Natural killer cell (primary cell): ENCODE data around the gene ACSBG1. TPM values are rescaled to one million over a fixed set of nuclear protein-coding genes. Genes with fewer than 3 reads are reported as not detected.

ENCODE experiments used
- ATAC-seq, 3 donors: fragments of 150-1000 bp in 2 of 3; fragments of 200-7000 bp in 1 of 3; cut with Tn5 transposase; 1 replicate in 1 of 3; 2 replicates in 2 of 3; pipeline ENCODE4 v1.10.0; 2021; ENCODE audit warnings: mild to moderate bottlenecking in 2 of 3, moderate library complexity in 2 of 3
- DNase-seq, 2 donors: peaks; one replicate each; pipeline versions ENCODE4 v3.0.0 to v3.0.0-alpha.2; 2013 to 2021; ENCODE audit warnings: mixed read lengths in 1 of 2
- H3K27ac ChIP-seq: one replicate; pipeline ENCODE4 v1.5.1; 2013; ENCODE audit warnings: mild to moderate bottlenecking, low read length
- H3K27me3 ChIP-seq: one replicate; pipeline ENCODE4 v1.6.1; 2013; ENCODE audit warnings: low read length; ENCODE audit not compliant: control insufficient read depth, insufficient read depth
- H3K36me3 ChIP-seq: one replicate; pipeline ENCODE4 v1.6.1; 2013; ENCODE audit warnings: low read length; ENCODE audit not compliant: control insufficient read depth, insufficient read depth
- H3K4me1 ChIP-seq: one replicate; pipeline ENCODE4 v1.6.1; 2013; ENCODE audit warnings: low read length; ENCODE audit not compliant: control insufficient read depth, insufficient read depth
- H3K4me3 ChIP-seq: one replicate; pipeline ENCODE4 v1.5.1; 2013; ENCODE audit warnings: low read length
- H3K9me3 ChIP-seq: one replicate; pipeline ENCODE4 v1.6.1; 2013; ENCODE audit warnings: low read length; ENCODE audit not compliant: control insufficient read depth, insufficient read depth
- H3K27ac Mint-ChIP-seq, 2 donors: one replicate each; pipeline ENCODE4 v1.8.0; 2022; ENCODE audit warnings: mild to moderate bottlenecking in 2 of 2, mixed read lengths in 2 of 2, moderate library complexity in 1 of 2
- H3K27me3 Mint-ChIP-seq, 2 donors: one replicate each; pipeline ENCODE4 v1.8.0; 2022; ENCODE audit warnings: low read depth in 2 of 2, mixed read lengths in 2 of 2
- H3K36me3 Mint-ChIP-seq: one replicate; pipeline ENCODE4 v1.8.0; 2022; ENCODE audit warnings: mixed read lengths
- H3K4me1 Mint-ChIP-seq, 2 donors: one replicate each; pipeline ENCODE4 v1.8.0; 2022; ENCODE audit warnings: mixed read lengths in 2 of 2
- H3K4me3 Mint-ChIP-seq: one replicate; pipeline ENCODE4 v1.8.0; 2022; ENCODE audit warnings: mild to moderate bottlenecking, moderate library complexity, mixed read lengths
- H3K9me3 Mint-ChIP-seq, 2 donors: one replicate each; pipeline ENCODE4 v1.8.0; 2022; ENCODE audit warnings: mixed read lengths in 2 of 2
- CTCF ChIP-seq: fragments of 200-600 bp; IDR thresholded peaks from one replicate; pipeline ENCODE4 v1.8.0; 2022; ENCODE audit warnings: antibody characterized with exemption
- WGBS: methylation state at CpG from one replicate; pipeline ENCODE4 v1.1.7; 2013; ENCODE audit warnings: missing lambda C conversion rate; ENCODE audit not compliant: insufficient coverage; 5-methylcytosine and 5-hydroxymethylcytosine counted together
- intact Hi-C: fragments of 100-400 bp; cut with micrococcal nuclease; formaldehyde crosslinking; loops from one replicate; pipeline ENCODE4 v1.14.2; 2022
- total RNA-seq, 4 donors: library from RNA; stranded (reverse); fragments of 120-200 nt in 1 of 4; gene quantifications; one replicate each; pipeline versions ENCODE4 v1.2.3 to v1.2.4, GENCODE V29; 2013 to 2022

Gene ACSBG1
- total RNA-seq, 3 donors from 2014 or later (not counting 1 experiment from before 2014, with no cell fraction given): 0.07 TPM; not detected in 2

DNA sequence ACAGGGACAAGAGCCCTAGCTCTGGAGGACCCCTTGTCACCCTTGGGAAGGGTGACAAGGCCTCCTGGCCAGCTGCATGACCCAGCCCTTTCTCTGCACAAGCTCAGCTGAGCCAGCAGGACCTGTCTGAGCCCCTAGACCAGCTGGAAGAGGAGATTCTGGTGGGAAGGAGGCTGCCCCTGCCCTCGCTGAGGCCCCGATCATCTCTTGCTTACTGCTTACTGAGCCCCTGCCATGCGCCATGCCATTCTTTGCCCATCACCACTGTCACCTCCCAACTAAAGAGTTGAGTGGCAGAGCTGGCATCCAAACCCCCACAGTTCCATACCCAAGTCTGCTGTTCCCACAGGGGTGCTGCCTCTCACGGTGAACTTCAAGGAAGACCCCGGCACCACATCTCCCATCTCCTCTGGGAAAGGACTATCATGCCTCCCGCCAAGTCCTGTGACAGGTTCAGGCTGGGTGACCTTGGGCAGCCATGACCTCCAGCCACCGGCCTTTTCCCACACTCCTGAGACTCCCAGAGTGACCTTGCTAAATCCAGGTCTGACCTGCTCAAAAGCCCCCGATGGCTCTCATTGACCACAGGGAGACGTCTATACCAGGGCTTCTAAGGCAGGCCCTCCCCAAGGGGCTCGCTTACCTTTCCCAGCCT is 34.0 kb downstream of the ACSBG1 start:
- Histone ChIP-seq H3K4me1 (no peaks in the 10 kb centered on the region), H3K9me3 (no peaks in the 10 kb centered on the region), H3K27me3 (no peaks in the 10 kb centered on the region), H3K4me3 (no peak overlapping the region), H3K36me3 (no peaks in the 10 kb centered on the region), H3K27ac (no peak overlapping the region)
- Mint-ChIP-seq H3K27ac (no peak overlapping the region), H3K36me3 (no peaks in the 10 kb centered on the region), H3K9me3 (no peaks in the 10 kb centered on the region), H3K4me3 (no peak overlapping the region), H3K27me3 (peaks cover 0 to 2% of the 10 kb centered on the region in 2 donors), H3K4me1 (no peaks in the 10 kb centered on the region)
- ATAC-seq (no peak), DNase-seq (no peak)
- WGBS: 94% methylated on average over 10 of the region's 10 CpGs
- no peak for TF ChIP-seq CTCF
- intact Hi-C loops: no loop called here

DNA sequence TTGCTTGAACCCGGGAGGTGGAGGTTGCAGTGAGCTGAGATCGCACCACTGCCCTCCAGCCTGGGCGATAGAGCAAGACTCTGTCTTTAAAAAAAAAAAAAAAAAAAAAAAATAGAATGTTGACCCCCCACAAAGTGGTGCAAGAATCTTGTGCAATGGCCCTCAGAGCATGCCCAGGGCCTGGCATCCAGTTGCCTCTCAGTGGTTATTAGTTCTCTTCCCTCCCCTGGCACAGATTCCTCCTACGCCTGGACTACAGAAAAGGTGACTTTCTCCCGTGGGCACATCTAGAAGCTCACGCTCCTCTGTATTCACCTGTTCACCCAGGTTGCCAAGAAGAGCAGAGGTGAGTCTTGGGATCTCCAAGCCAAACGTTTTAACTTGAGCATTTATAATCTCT is 36.7 kb downstream of the ACSBG1 start:
- DNase-seq: no peak
- no peak for ATAC-seq
- no peaks in the 10 kb centered on the region for H3K9me3 ChIP-seq

DNA sequence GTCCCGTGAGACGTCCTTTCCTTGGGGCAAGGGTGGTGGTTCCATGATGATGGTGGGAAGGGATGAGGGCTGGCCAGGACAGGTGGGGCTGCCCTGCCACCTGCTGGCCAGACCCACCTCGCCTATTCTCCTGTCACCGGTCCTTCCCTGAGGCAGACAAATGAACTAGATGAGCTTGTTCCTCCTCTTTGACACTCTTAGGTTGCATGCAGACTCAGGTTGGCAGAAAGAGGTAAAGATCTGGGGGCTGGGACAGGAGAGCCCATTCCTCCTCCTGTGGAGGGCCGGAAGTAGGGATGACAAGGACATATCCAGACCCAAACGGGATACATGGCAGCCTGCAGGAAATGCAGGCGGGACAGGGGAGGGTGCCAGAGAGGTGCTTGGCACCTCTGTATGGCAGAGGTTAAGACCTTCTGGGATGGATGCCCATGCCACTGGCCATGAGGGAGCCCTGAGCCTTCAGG is 38.6 kb downstream of the ACSBG1 start:
- peak; percentile 68 for TF ChIP-seq CTCF
- Mint-ChIP-seq H3K4me3 (no peak overlapping the region), H3K9me3 (no peaks in the 10 kb centered on the region), H3K36me3 (no peaks in the 10 kb centered on the region), H3K27ac (no peak overlapping the region), H3K27me3 (peaks cover 0 to 8% of the 10 kb centered on the region in 2 donors), H3K4me1 (no peaks in the 10 kb centered on the region)
- no peak overlapping the region for H3K4me3 ChIP-seq
- no peaks in the 10 kb centered on the region for H3K27me3 ChIP-seq
- H3K36me3 ChIP-seq: no peaks in the 10 kb centered on the region
- no peaks in the 10 kb centered on the region for H3K9me3 ChIP-seq
- no peak overlapping the region for H3K27ac ChIP-seq
- intact Hi-C loops: loop anchor here (1.0 to 2.0 kb wide), 3 partner anchors 82 to 237 kb away; no protein-coding TSS in a partner anchor
- H3K4me1 ChIP-seq: no peaks in the 10 kb centered on the region
- WGBS: 28% methylated on average over 7 of the region's 7 CpGs
- DNase-seq (peak; percentile 37 to 76), ATAC-seq (peak in 2 of 3 donors; percentile 80 to 81)

More for the DNA sequence above, 36.7 kb downstream of the ACSBG1 start:
- no peak overlapping the region for H3K4me3 ChIP-seq
- Mint-ChIP-seq H3K27ac (no peak overlapping the region), H3K4me1 (no peaks in the 10 kb centered on the region), H3K4me3 (no peak overlapping the region), H3K9me3 (no peaks in the 10 kb centered on the region), H3K27me3 (peaks cover 0 to 2% of the 10 kb centered on the region in 2 donors), H3K36me3 (no peaks in the 10 kb centered on the region)
- intact Hi-C loops: no loop called here
- 73% methylated on average over 7 of the region's 7 CpGs for WGBS
- H3K4me1 ChIP-seq: no peaks in the 10 kb centered on the region
- H3K36me3 ChIP-seq: no peaks in the 10 kb centered on the region
- TF ChIP-seq CTCF: no peak
- H3K27ac ChIP-seq: no peak overlapping the region
- no peaks in the 10 kb centered on the region for H3K27me3 ChIP-seq

DNA sequence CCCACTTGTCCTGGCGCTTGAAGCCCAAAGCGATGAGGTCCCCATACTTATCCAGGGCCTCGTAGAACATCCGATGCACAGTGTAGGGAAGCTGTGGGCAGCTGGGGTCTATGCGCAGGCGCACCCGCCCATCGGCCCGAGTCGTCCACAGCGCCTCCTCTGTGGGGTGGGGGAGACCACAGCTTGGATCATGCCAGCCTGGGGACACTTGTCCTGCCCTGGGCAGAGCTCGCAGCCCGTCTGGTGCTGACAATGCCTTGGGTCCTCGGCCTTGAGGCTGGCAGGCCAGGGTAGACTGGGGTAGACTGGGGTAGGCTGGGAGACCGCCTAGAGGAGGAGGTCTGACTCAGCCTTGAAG is 39.8 kb downstream of the ACSBG1 start:
- Mint-ChIP-seq H3K36me3 (no peaks in the 10 kb centered on the region), H3K27me3 (peaks cover 3 to 13% of the 10 kb centered on the region in 2 donors), H3K27ac (no peak overlapping the region), H3K9me3 (no peaks in the 10 kb centered on the region), H3K4me3 (no peak overlapping the region), H3K4me1 (no peaks in the 10 kb centered on the region)
- TF ChIP-seq CTCF: no peak
- Histone ChIP-seq H3K36me3 (no peaks in the 10 kb centered on the region), H3K4me1 (no peaks in the 10 kb centered on the region), H3K27ac (no peak overlapping the region), H3K9me3 (no peaks in the 10 kb centered on the region), H3K4me3 (no peak overlapping the region), H3K27me3 (no peaks in the 10 kb centered on the region)
- no peak for DNase-seq
- ATAC-seq: no peak
- intact Hi-C loops: loop anchor here (2.0 kb wide), 1 partner anchor 236 kb away; no protein-coding TSS in a partner anchor
- 91% methylated on average over 15 of the region's 15 CpGs for WGBS
